HG02870 (cell line): ENCODE results near the gene ZNF771.
"Not testable (repeated sequence)": the region's sequence is repeated elsewhere in the genome, so short reads cannot be mapped to it uniquely, and the experiment has no call there.

Experiments used
- ATAC-seq: cut with Tn5 transposase; IDR thresholded peaks from one replicate; pipeline ENCODE4 v1.9.1; 2021; ENCODE audit warnings: mild to moderate bottlenecking, moderate library complexity; ENCODE audit not compliant: unreplicated experiment

Gene ZNF771

GRCh38 chr16:30429678-30430427 is 22.4 kb downstream of the ZNF771 start, which contains the start of gene DCTPP1:
Gene DCTPP1 (minus strand): TSS chr16:30430030. CDS start chr16:30429980, 50 bp downstream.
- peak; percentile 93 for ATAC-seq

- ATAC-seq = peak; percentile 13
Measured at GRCh38 chr16:30430428-30430970, 23.1 kb downstream of the ZNF771 start.

- ATAC-seq = no peak
Measured at GRCh38 chr16:30434852-30435251, 27.4 kb downstream of the ZNF771 start.

GRCh38 chr16:30437511-30438046 is 30.2 kb downstream of the ZNF771 start:
- ATAC-seq = no peak

GRCh38 chr16:30438835-30439234 is 31.4 kb downstream of the ZNF771 start:
- no peak for ATAC-seq

GRCh38 chr16:30439720-30440348 is 32.4 kb downstream of the ZNF771 start:
- no peak for ATAC-seq

GRCh38 chr16:30443631-30444030 is 36.2 kb downstream of the ZNF771 start:
- no peak for ATAC-seq

GRCh38 chr16:30444231-30445148 is 37.1 kb downstream of the ZNF771 start:
- no peak for ATAC-seq

GRCh38 chr16:30445149-30445407 is 37.7 kb downstream of the ZNF771 start:
- no peak for ATAC-seq

- peak; percentile 90 for ATAC-seq
Measured at GRCh38 chr16:30445408-30446202, 38.2 kb downstream of the ZNF771 start, which contains the start of gene SEPHS2. Gene SEPHS2 (minus strand): TSS chr16:30445874. CDS start chr16:30445727, 147 bp downstream.

GRCh38 chr16:30446203-30446595 is 38.8 kb downstream of the ZNF771 start:
- no peak for ATAC-seq

- no peak for ATAC-seq
Measured at GRCh38 chr16:30447512-30448226, 40.3 kb downstream of the ZNF771 start.

- ATAC-seq = no peak
Measured at GRCh38 chr16:30449116-30449435, 41.7 kb downstream of the ZNF771 start.

- ATAC-seq = not testable (repeated sequence)
Measured at GRCh38 chr16:30452709-30453580, 45.5 kb downstream of the ZNF771 start.

- ATAC-seq = no peak
Measured at GRCh38 chr16:30456302-30456701, 48.9 kb downstream of the ZNF771 start.

GRCh38 chr16:30457256-30457655 is 49.9 kb downstream of the ZNF771 start:
- no peak for ATAC-seq

GRCh38 chr16:30457743-30458560 is 50.5 kb downstream of the ZNF771 start:
- no peak for ATAC-seq
